HepG2 (cell line): ENCODE results near the gene TCEA3. TPM values are rescaled to one million over a fixed set of nuclear protein-coding genes. Genes with fewer than 3 reads are reported as not detected.

Source experiments
- ATAC-seq: fragments of 200-7000 bp; cut with Tn5 transposase; 3 replicates; pipeline ENCODE4 v1.9.1; 2020; ENCODE audit warnings: mild to moderate bottlenecking, moderate library complexity
- BruUV-seq: library from RNA; stranded (reverse); fragments of 400-500 nt; replicated peaks from 2 replicates; lab custom pipeline; 2021; lab: Mats Ljungman, UMichigan
- CTCF ChIA-PET: fragments of 300-600 bp; formaldehyde crosslinking; extraction: SDS; loops from one replicate; lab custom pipeline; 2021; ENCODE audit warnings: low total read pairs, inconsistent platforms, low intra/inter-chr PET ratio; lab: Yijun Ruan, JAX
- POLR2A ChIA-PET: fragments of 350-600 bp; sonication (Branson Sonifier 250); formaldehyde crosslinking; loops from one replicate; lab custom pipeline; 2020; ENCODE audit warnings: antibody characterized with exemption, inconsistent platforms; lab: Yijun Ruan, JAX
- DNase-seq: peaks from one replicate; pipeline ENCODE4 v3.0.0-alpha.2; 2015; ENCODE audit warnings: low spot score
- FAIRE-seq: peaks from 3 replicates; lab custom pipeline; 2011; peaks lifted over from hg19 to GRCh38; lab: Jason Lieb, UNC
- H2AFZ ChIP-seq: one replicate; pipeline ENCODE4 v1.6.1; 2011; ENCODE audit warnings: low read length, inconsistent platforms
- H3K27ac ChIP-seq: fragments of 300-600 bp; 3 replicates; pipeline ENCODE4 v1.8.0; 2011; ENCODE audit warnings: mixed run types, mild to moderate bottlenecking, mixed read lengths, low read length, inconsistent platforms; ENCODE audit not compliant: insufficient read depth; ENCODE audit errors: extremely low read length
- H3K27me3 ChIP-seq, 2 experiments: fragments of 200-600 bp in 1 of 2; 2 replicates in 1 of 2; 3 replicates in 1 of 2; pipeline versions ENCODE4 v1.6.0 to v1.8.0; 2011; ENCODE audit warnings: low read length in 2 of 2, mild to moderate bottlenecking in 2 of 2, moderate library complexity in 2 of 2, inconsistent platforms in 1 of 2; ENCODE audit not compliant: insufficient read depth in 2 of 2, control insufficient read depth in 1 of 2
- H3K36me3 ChIP-seq, 2 experiments: fragments of 200-600 bp in 1 of 2; replicated peaks in 1 of 2; 2 replicates in 1 of 2; 3 replicates in 1 of 2; pipeline versions ENCODE4 v1.5.1 to v1.8.0; 2011; ENCODE audit warnings: low read length in 2 of 2, inconsistent platforms in 1 of 2; ENCODE audit not compliant: insufficient read depth in 2 of 2, control insufficient read depth in 1 of 2
- H3K4me1 ChIP-seq: 2 replicates; pipeline ENCODE4 v1.5.1; 2012; ENCODE audit warnings: low read length, inconsistent platforms; ENCODE audit not compliant: insufficient read depth
- H3K4me2 ChIP-seq: 2 replicates; pipeline ENCODE4 v1.6.0; 2011; ENCODE audit warnings: low read depth, low read length, inconsistent platforms
- H3K4me3 ChIP-seq, 3 experiments: fragments of 200-600 bp in 1 of 3; sonication (generic), shearing (Covaris generic) in 1 of 3; replicated peaks in 1 of 3; 2 replicates each; pipeline ENCODE4 v1.5.1; 2011 to 2016; ENCODE audit warnings: low read length in 3 of 3, inconsistent platforms in 2 of 3, low read depth in 2 of 3, mild to moderate bottlenecking in 2 of 3, control low read depth in 1 of 3, mixed read lengths in 1 of 3; ENCODE audit not compliant: insufficient read depth in 1 of 3
- H3K79me2 ChIP-seq: one replicate; pipeline ENCODE4 v1.6.1; 2011; ENCODE audit warnings: low read length, inconsistent platforms; ENCODE audit not compliant: insufficient read depth
- H3K9ac ChIP-seq: 2 replicates; pipeline ENCODE4 v1.6.0; 2011; ENCODE audit warnings: mild to moderate bottlenecking, low read depth, low read length, inconsistent platforms; ENCODE audit not compliant: insufficient read depth
- H3K9me3 ChIP-seq: 2 replicates; pipeline ENCODE4 v1.5.1; 2012; ENCODE audit warnings: mild to moderate bottlenecking, low read length
- H4K20me1 ChIP-seq: 2 replicates; pipeline ENCODE4 v1.6.0; 2011; ENCODE audit warnings: inconsistent platforms, mild to moderate bottlenecking, low read length, moderate library complexity; ENCODE audit not compliant: insufficient read depth
- AGO2 ChIP-seq: fragments of 200-400 bp; formaldehyde crosslinking; optimal IDR thresholded peaks from 2 replicates; pipeline ENCODE3; 2017; ENCODE audit warnings: mild to moderate bottlenecking, low read depth, low read length, moderate library complexity
- DR1 ChIP-seq: sonication (generic); formaldehyde crosslinking; IDR thresholded peaks from 2 replicates; pipeline ENCODE4 v1.8.0; 2021; ENCODE audit warnings: mild to moderate bottlenecking, missing genetic modification reagents, inconsistent platforms
- EED ChIP-seq: sonication (generic); formaldehyde crosslinking; IDR thresholded peaks from 2 replicates; pipeline ENCODE4 v1.5.0; 2020; ENCODE audit warnings: mild to moderate bottlenecking, missing genetic modification reagents
- FOXA1 ChIP-seq, 2 experiments: fragments of 450-650 bp in 1 of 2; sonication (generic) in 1 of 2; formaldehyde crosslinking in 1 of 2; IDR thresholded peaks; 2 replicates each; pipeline versions ENCODE4 v1.4.0 to v1.6.1; 2016 to 2020; ENCODE audit warnings: missing genetic modification reagents in 1 of 2
- FOXO4 ChIP-seq: sonication (generic); formaldehyde crosslinking; conservative IDR thresholded peaks from 2 replicates; pipeline ENCODE4 v1.8.1; 2023; ENCODE audit warnings: missing genetic modification reagents
- KAT8 ChIP-seq: IDR thresholded peaks from 2 replicates; pipeline ENCODE4 v1.6.1; 2016; ENCODE audit warnings: missing genetic modification reagents, missing compliant biosample characterization
- MTERF4 ChIP-seq: sonication (generic); formaldehyde crosslinking; IDR thresholded peaks from 2 replicates; pipeline ENCODE4 v1.8.0; 2023; ENCODE audit warnings: mild to moderate bottlenecking, missing genetic modification reagents
- MXD4 ChIP-seq: IDR thresholded peaks from 2 replicates; pipeline ENCODE4 v1.6.1; 2016; ENCODE audit warnings: mild to moderate bottlenecking, missing biosample characterization, missing genetic modification reagents
- PAF1 ChIP-seq: IDR thresholded peaks from 2 replicates; pipeline ENCODE4 v1.6.1; 2016; ENCODE audit warnings: missing genetic modification reagents, missing compliant biosample characterization
- POLR2A ChIP-seq, 2 experiments: IDR thresholded peaks; 2 replicates each; pipeline ENCODE4 v1.6.1; 2011; ENCODE audit warnings: low read depth in 2 of 2, low read length in 2 of 2, mild to moderate bottlenecking in 1 of 2, moderate library complexity in 1 of 2; ENCODE audit not compliant: insufficient read depth in 1 of 2
- RBFOX2 ChIP-seq: fragments of 200-400 bp; formaldehyde crosslinking; IDR thresholded peaks from 2 replicates; pipeline ENCODE4 v1.6.1; 2017; ENCODE audit warnings: low read depth, mild to moderate bottlenecking, low read length
- REL ChIP-seq: sonication (generic); formaldehyde crosslinking; conservative IDR thresholded peaks from 2 replicates; pipeline ENCODE4 v1.8.0; 2022; ENCODE audit warnings: mild to moderate bottlenecking, missing genetic modification reagents, moderate library complexity
- SMARCC2 ChIP-seq: fragments of 450-650 bp; IDR thresholded peaks from 2 replicates; pipeline ENCODE4 v1.6.1; 2017; ENCODE audit warnings: antibody characterized with exemption, mild to moderate bottlenecking
- TBX2 ChIP-seq: sonication (generic); formaldehyde crosslinking; IDR thresholded peaks from 2 replicates; pipeline ENCODE4 v1.5.0; 2020; ENCODE audit warnings: missing genetic modification reagents, mild to moderate bottlenecking, borderline replicate concordance
- ZFP37 ChIP-seq: sonication (generic); formaldehyde crosslinking; IDR thresholded peaks from 2 replicates; pipeline ENCODE4 v1.4.0; 2020; ENCODE audit warnings: missing genetic modification reagents, borderline replicate concordance
- ZNF335 ChIP-seq: sonication (generic); formaldehyde crosslinking; IDR thresholded peaks from 2 replicates; pipeline ENCODE4 v1.4.0; 2020; ENCODE audit warnings: missing genetic modification reagents
- ZNF589 ChIP-seq: sonication (generic); formaldehyde crosslinking; conservative IDR thresholded peaks from 2 replicates; pipeline ENCODE4 v1.8.0; 2022; ENCODE audit warnings: mild to moderate bottlenecking, moderate library complexity, missing genetic modification reagents
- ZNF710 ChIP-seq: sonication (generic); formaldehyde crosslinking; IDR thresholded peaks from 2 replicates; pipeline ENCODE4 v1.5.0; 2020; ENCODE audit warnings: mild to moderate bottlenecking, missing genetic modification reagents, borderline replicate concordance
- WGBS: methylation state at CpG from one replicate; pipeline ENCODE4 v1.1.6; 2017; ENCODE audit warnings: low lambda C conversion rate; 5-methylcytosine and 5-hydroxymethylcytosine counted together
- in situ Hi-C: cut with HindIII; loops from 2 replicates; pipeline ENCODE4 v1.10.0; 2017; ENCODE audit warnings: low pct_unique_long_range_greater_than_20kb; ENCODE audit not compliant: extremely low pct_ligation_motif_present
- intact Hi-C: fragments of 100-400 bp; cut with micrococcal nuclease; formaldehyde crosslinking; loops from one replicate; pipeline ENCODE4 v1.10.0; 2022; ENCODE audit not compliant: unreplicated experiment
- polyA plus RNA-seq, 8 experiments: library from polyadenylated mRNA; depleted of rRNA in 3 of 8; stranded (reverse) in 7 of 8; unstranded in 1 of 8; fragments of >200 nt; fragmentation: Illumina TruSeq in 4 of 8; extraction: Trizol in 4 of 8; gene quantifications; 2 replicates each; pipeline versions ENCODE4 v1.2.1 to v1.2.3, GENCODE V29; 2011 to 2016; ENCODE audit warnings: low read depth in 4 of 8, missing spikeins in 1 of 8, mixed read lengths in 1 of 8; ENCODE audit not compliant: insufficient read depth in 1 of 8
- total RNA-seq, 5 experiments: library from RNA; depleted of rRNA; stranded (reverse); fragments of >200 nt; fragmentation: Illumina TruSeq; extraction: Trizol; gene quantifications; 2 replicates each; pipeline ENCODE4 v1.2.3, GENCODE V29; 2016; ENCODE audit warnings: low read depth in 1 of 5
- TF ChIP-seq, protein P1 (sequence below): IDR thresholded peaks from 2 replicates; pipeline ENCODE4 v1.6.1; 2012; ENCODE audit warnings: inconsistent platforms

Gene TCEA3
- total and polyA plus RNA-seq, 2 of the 13 experiments (the other 11 are each of a cell fraction or from before 2014, with no cell fraction given), result 55.5 to 84.6 TPM

DNA sequence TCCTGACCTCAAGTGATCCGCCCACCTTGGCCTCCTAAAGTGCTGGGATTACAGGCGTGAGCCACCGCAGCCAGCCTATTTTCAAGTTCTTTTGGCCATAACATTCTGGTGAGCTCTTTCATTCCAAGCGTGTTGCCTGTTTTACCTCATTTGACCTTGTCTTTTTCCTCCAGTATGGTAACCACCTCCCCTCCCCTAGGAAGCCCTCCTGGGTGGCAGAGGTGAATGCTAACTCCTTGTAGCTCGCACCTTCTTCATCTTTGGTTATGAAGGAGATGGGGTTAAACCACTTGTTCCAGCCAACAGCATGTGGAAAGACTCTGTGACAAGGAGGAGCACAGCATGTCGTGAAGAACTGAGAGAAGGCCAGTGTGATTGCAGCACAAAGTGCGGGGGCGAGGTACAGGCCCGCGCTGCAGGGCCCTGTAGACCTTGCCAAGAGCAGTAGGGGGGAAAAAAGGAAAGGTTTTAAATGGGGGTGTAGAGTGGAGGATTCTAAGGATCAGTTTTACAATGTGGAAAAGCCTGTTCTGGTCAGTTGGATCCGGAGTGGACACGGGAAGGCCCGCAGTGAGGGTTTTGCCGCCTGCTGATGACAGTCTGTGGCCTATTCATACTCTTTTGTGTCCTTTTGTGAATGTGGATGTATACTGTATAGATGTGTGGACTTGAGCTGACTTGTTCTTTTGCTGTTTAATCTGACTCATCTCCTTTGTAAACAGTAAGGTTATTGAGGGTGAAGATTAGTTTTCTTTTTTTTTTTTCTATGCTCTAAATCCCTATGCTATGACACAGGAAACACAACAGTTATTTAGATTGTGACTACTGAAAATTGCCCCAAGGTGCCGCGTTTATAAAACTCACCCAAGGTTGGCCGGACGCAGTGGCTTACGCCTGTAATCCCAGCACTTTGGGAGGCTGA lies 47.4 kb downstream of the TCEA3 start:
- CTCF ChIA-PET, result no interaction called here
- intact Hi-C loops (no loop called here), in situ Hi-C loops (no loop called here)
- POLR2A ChIA-PET, result interaction anchor here (0.6 to 2.3 kb wide), 5 partner anchors 9 to 448 kb away, joined by 3 to 23 read pairs (median 5); partner anchors contain the start of genes HMGCL and HNRNPR
- no TSS peak for BruUV-seq
- peaks cover 44% of the 10 kb centered on the region for H3K4me1 ChIP-seq
- peaks cover 2 to 6% of the 10 kb centered on the region in 2 experiments; a peak in 3 of 5 replicates for H3K36me3 ChIP-seq
- peak overlapping the region; percentile 87 for H3K27ac ChIP-seq
- H3K4me2 ChIP-seq, result peak overlapping the region; percentile 81
- H3K9me3 ChIP-seq, result no peaks in the 10 kb centered on the region
- DNase-seq (peak; percentile 76), FAIRE-seq (peak; percentile 54), ATAC-seq (peak; percentile 81)
- peak overlapping the region; percentile 57 for H3K9ac ChIP-seq
- H3K27me3 ChIP-seq, result no peaks in the 10 kb centered on the region
- peak overlapping the region; percentile 56 for H2AFZ ChIP-seq
- WGBS, result 17% methylated on average over 19 of the region's 19 CpGs
- no peaks in the 10 kb centered on the region for H3K79me2 ChIP-seq
- no peaks in the 10 kb centered on the region for H4K20me1 ChIP-seq
- peak overlapping the region; percentile 16 to 50 (median 36); a peak in 5 of 6 replicates for H3K4me3 ChIP-seq
- TF ChIP-seq ZNF589 (CRISPR knock-in tag) (no peak), RBFOX2 (no peak), MXD4 (CRISPR knock-in tag) (no peak), ZNF335 (peak; percentile 55; the same call in 1 of the 2 replicates), FOXA1 (IDR thresholded peaks at IDR 0.05) (0 out of 2 replicates have a peak, but pooled peaks have one; percentile 33), FOXA1 (CRISPR knock-in tag; IDR thresholded peaks at IDR 0.05) (peak; percentile 33; the same call in 1 of the 2 replicates), KAT8 (CRISPR knock-in tag) (0 out of 2 replicates have a peak, but pooled peaks have one; percentile 14), ZNF710 (no peak), POLR2A (IDR thresholded peaks at IDR 0.05; ENCODE audit: insufficient read depth in 1 of 2, low read depth in 2 of 2, low read length in 2 of 2) (peak in 1 of 2 experiments; percentile 38; a peak in 1 of 4 replicates), MTERF4 (CRISPR knock-in tag) (no peak), EED (CRISPR knock-in tag) (no peak), DR1 (no peak), TBX2 (CRISPR knock-in tag) (no peak), AGO2 (no peak), PAF1 (CRISPR knock-in tag) (no peak), ZFP37 (no peak), REL (CRISPR knock-in tag) (no peak), SMARCC2 (no peak), FOXO4 (CRISPR knock-in tag) (no peak)
- TF ChIP-seq, protein P1, sequence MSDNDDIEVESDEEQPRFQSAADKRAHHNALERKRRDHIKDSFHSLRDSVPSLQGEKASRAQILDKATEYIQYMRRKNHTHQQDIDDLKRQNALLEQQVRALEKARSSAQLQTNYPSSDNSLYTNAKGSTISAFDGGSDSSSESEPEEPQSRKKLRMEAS, result peak; percentile 14; the same call in 1 of the 2 replicates
